Activated CD4-positive, alpha-beta T cell treated with anti-CD3 and anti-CD28 coated beads for 36 hours (primary cell): ENCODE measurements around the gene RPS6KL1. TPM values are rescaled to one million over a fixed set of nuclear protein-coding genes. Genes with fewer than 3 reads are reported as not detected.

Experiments used
- ATAC-seq: fragments of 200-7000 bp; cut with Tn5 transposase; one replicate; pipeline ENCODE4 v1.10.0; 2021; ENCODE audit warnings: mild to moderate bottlenecking, moderate library complexity
- CTCF ChIA-PET: fragments of 350-600 bp; sonication (Branson Sonifier 250); formaldehyde crosslinking; loops from one replicate; lab custom pipeline; 2021; ENCODE audit warnings: antibody characterized with exemption; lab: Charles Lee
- POLR2A ChIA-PET: fragments of 350-600 bp; sonication (Branson Sonifier 250); formaldehyde crosslinking; loops from one replicate; lab custom pipeline; 2021; ENCODE audit warnings: antibody characterized with exemption, inconsistent platforms; lab: Charles Lee
- DNase-seq: peaks from one replicate; pipeline ENCODE4 v3.0.0-alpha.2; 2020
- H3K27ac Mint-ChIP-seq: one replicate; pipeline ENCODE4 v1.8.0; 2021; ENCODE audit warnings: mixed read lengths
- H3K27me3 Mint-ChIP-seq: one replicate; pipeline ENCODE4 v1.8.0; 2021; ENCODE audit warnings: mixed read lengths
- H3K36me3 Mint-ChIP-seq: one replicate; pipeline ENCODE4 v1.8.0; 2021; ENCODE audit warnings: low read depth, mixed read lengths
- H3K4me1 Mint-ChIP-seq: one replicate; pipeline ENCODE4 v1.8.0; 2021; ENCODE audit warnings: mixed read lengths
- H3K4me3 Mint-ChIP-seq: one replicate; pipeline ENCODE4 v1.8.0; 2021; ENCODE audit warnings: mild to moderate bottlenecking, moderate library complexity, mixed read lengths
- H3K9me3 Mint-ChIP-seq: one replicate; pipeline ENCODE4 v1.8.0; 2021; ENCODE audit warnings: low read depth, mixed read lengths
- intact Hi-C, 2 experiments: fragments of 100-400 bp; cut with DNase I in 1 of 2; cut with micrococcal nuclease in 1 of 2; formaldehyde crosslinking; loops; one replicate each; pipeline versions ENCODE4 v1.14.2 to v1.15.1; 2022 to 2024; cut with DNase I, micrococcal nuclease
- total RNA-seq, 2 experiments: library from RNA; stranded (reverse); gene quantifications; one replicate each; pipeline ENCODE4 v1.2.3, GENCODE V29; 2021

Gene RPS6KL1
- total RNA-seq, 2 experiments from 2014 or later, result 5.6 to 6.0 TPM

DNA sequence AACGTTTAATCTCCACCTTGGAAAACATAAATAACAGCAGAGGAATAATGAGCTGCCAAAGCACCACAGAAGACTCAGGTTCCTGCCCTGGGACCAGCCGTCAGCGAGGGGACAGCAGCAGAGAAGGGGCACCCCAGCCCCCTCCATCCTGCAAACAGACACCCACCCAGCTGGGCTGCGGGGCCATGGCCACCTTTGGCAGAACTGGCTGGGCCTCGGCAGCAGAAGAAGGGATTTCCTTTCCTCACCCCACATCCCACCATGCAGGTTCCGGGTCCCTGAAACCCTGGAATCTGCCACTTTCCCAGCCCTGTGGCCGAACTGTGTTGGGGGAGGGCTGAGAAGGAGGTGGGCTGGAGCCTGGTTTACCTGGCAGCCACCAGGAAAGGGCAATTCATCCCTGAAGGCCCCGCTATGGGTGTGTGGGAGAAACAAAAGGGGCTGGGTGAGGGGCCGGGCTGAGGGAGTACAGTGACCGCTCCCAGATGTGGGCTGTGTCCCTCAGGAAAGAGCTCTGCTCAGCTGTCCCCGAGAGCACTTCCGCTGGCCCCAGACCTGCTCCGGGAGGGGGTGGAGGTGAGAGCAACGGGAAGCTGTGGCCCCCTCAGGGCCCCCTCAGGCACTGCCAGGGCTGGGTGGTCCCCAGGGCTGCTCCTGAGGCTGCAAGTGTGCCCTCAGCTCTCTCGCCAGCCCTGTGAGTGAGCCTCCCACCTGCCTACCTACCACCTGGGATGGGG is 28.6 kb upstream of the RPS6KL1 start:
- ChIA-PET POLR2A (interaction anchor here (0.7 kb wide), 1 partner anchor 68 kb away, joined by 3 read pairs; no protein-coding TSS in a partner anchor), CTCF (interaction anchor here (0.5 to 1.9 kb wide), 3 partner anchors 13 to 149 kb away, joined by 3 to 6 read pairs (median 3); no protein-coding TSS in a partner anchor)
- H3K9me3 Mint-ChIP-seq, result no peaks in the 10 kb centered on the region
- H3K4me1 Mint-ChIP-seq, result peaks cover 1% of the 10 kb centered on the region
- H3K4me3 Mint-ChIP-seq, result no peak overlapping the region
- ATAC-seq (no peak), DNase-seq (no peak)
- intact Hi-C loops, result no loop called here
- peaks cover 5% of the 10 kb centered on the region for H3K27me3 Mint-ChIP-seq
- no peak overlapping the region for H3K27ac Mint-ChIP-seq
- H3K36me3 Mint-ChIP-seq, result no peaks in the 10 kb centered on the region

DNA sequence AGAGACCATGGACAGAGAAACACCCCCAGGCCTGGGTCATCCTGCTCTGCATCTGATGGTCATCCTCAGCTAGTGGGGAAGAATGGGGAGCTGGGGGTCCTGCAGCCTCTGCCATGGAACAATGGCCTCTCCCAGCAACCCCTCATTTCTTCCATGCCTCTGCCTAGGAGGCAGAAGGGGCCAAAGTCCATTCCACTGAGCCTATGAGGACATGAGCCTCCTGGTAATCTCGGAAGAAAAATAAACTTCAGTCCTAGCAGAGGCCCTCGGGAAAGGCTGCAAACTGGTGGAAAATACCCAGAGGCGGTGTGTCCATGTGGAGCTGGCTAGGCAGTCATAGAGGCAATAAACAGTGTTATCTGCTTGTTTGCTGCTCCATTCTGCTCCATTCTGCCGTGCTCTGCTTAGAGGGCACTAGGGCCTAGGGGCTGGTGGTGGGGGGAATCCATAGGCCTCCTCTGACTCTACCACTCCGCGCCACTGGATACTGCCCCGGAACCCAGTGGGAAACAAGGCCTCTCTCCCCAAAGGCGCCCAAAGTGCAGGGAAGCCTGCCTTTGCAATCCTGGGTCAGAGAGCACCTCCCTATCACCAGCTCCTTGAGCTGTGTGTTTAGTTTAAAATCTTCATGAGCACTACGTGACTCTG is 27.9 kb upstream of the RPS6KL1 start:
- POLR2A ChIA-PET, result no interaction called here
- peaks cover 6% of the 10 kb centered on the region for H3K4me1 Mint-ChIP-seq
- CTCF ChIA-PET, result interaction anchor here (0.5 to 0.9 kb wide), 2 partner anchors 90 to 149 kb away, joined by 3 read pairs; no protein-coding TSS in a partner anchor
- no peaks in the 10 kb centered on the region for H3K9me3 Mint-ChIP-seq
- peaks cover 2% of the 10 kb centered on the region for H3K27me3 Mint-ChIP-seq
- ATAC-seq (no peak), DNase-seq (no peak)
- H3K27ac Mint-ChIP-seq, result no peak overlapping the region
- intact Hi-C loops, result no loop called here
- no peaks in the 10 kb centered on the region for H3K36me3 Mint-ChIP-seq
- no peak overlapping the region for H3K4me3 Mint-ChIP-seq

DNA sequence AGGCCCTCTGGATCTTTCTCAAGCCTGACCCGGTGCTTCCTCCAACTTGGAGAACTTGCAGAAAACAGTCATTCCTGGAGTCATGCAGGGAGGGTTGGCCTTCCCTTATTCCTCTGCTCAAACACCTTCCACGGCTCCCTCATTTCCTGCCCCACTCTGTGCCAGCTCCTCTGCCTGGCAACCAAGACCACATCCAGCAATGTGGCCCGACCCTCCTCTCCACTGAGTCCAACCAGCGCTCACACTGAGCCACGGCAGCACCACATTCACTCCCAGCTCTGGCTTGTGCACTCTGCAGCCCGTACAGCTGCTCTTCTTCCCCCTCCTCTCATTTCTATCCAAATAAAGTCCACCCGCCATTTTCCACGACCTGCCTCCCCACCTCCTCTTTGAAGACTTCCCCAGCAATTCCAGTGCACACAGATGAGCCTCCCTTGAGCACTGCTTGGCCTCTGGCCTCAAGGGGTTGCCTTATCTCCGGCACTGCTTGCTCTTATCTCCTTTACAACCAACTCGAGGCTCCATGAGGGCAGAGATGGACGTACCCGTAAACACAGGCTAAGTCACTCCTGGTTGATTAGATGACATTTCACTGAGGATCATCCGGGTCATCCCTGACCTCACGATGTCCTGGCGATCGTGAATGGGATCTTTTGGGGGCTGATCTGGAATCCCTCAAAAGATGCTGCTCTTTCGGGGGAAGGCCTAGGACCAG is 27.0 kb upstream of the RPS6KL1 start:
- H3K27ac Mint-ChIP-seq, result no peak overlapping the region
- no peak overlapping the region for H3K4me3 Mint-ChIP-seq
- CTCF ChIA-PET, result interaction anchor here (1.0 to 1.5 kb wide), 4 partner anchors 20 to 154 kb away, joined by 3 to 4 read pairs (median 3); no protein-coding TSS in a partner anchor
- POLR2A ChIA-PET, result no interaction called here
- peaks cover 6% of the 10 kb centered on the region for H3K4me1 Mint-ChIP-seq
- H3K36me3 Mint-ChIP-seq, result no peaks in the 10 kb centered on the region
- peaks cover 2% of the 10 kb centered on the region for H3K27me3 Mint-ChIP-seq
- DNase-seq, result no peak
- no peaks in the 10 kb centered on the region for H3K9me3 Mint-ChIP-seq
- intact Hi-C loops, result loop anchor here in 1 of 2 experiments (5.0 to 10.0 kb wide), 2 partner anchors 52 to 345 kb away; partner anchors contain the start of gene EIF2B2
- ATAC-seq, result no peak

DNA sequence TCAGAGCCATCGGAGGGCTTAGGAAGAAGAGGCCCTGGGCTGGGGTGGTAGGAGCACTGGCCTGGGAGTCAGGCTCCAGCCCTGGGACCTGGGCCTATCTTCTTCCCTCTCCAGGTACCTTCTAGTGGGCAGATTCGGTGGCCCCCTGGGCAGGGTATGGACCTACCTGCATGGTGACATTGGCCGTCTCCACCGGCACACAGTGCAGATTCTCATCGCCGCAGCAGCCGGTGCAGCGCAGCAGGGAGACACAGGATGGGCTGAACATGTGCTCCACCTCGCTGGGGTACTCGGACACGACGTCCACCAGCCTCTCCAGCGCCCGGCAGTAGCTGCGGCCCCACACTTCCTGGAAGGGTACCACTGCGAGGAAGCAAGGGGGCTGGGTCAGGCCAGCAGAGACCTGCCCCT is 26.1 kb upstream of the RPS6KL1 start:
- Mint-ChIP-seq H3K27me3 (peaks cover 2% of the 10 kb centered on the region), H3K4me1 (peaks cover 6% of the 10 kb centered on the region), H3K36me3 (no peaks in the 10 kb centered on the region), H3K9me3 (no peaks in the 10 kb centered on the region), H3K4me3 (no peak overlapping the region), H3K27ac (no peak overlapping the region)
- intact Hi-C loops, result loop anchor here in 1 of 2 experiments (5.0 to 10.0 kb wide), 2 partner anchors 53 to 346 kb away; partner anchors contain the start of gene EIF2B2
- ATAC-seq (no peak), DNase-seq (no peak)
- POLR2A ChIA-PET, result no interaction called here
- CTCF ChIA-PET, result interaction anchor here (0.6 to 1.5 kb wide), 5 partner anchors 20 to 256 kb away, joined by 3 to 5 read pairs (median 3); no protein-coding TSS in a partner anchor

DNA sequence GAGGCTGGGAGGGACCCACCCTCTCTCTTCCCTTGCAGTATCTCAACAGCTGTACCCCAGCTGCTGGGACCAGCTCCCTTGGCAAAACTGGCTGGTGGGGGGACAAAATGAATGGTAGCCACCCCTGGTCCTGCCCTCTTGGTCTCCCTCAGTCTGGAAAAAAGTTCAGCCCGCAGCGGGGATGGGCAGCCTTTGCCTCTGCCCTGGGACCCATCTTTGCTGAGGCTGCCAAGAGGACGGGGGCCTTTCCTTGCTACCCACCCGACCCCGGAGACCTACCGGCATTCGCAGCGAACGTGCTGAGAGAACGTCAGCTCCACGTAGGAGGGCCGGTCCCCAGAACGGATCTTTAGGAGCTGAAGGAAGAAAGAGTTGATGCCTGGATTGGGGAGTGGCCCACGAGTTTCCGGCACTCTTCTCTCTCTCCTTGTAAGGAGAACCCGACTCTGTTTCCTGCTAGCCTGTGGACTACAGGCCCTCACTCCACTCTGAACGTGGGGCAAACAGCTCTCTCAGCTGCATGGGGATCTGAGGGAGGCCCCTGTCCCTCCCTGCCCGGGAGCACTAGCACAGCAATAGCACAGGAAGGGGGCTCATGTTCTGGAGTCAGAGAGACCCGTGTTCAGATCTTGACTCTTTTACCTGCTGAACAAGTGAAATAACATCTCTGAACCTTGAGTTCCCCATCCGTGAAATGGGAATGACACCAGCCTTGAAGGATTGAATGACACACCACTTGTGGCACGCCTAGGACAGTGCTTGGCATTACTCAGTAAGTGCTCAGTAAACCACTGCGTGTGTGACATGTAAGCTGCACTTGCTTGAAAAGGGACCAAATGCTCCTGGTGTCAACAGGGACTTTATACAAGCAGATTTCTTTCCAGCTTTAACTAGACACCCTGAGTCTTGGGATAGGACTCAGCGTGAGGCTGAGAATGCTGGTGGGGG is 25.4 kb upstream of the RPS6KL1 start:
- Mint-ChIP-seq H3K36me3 (no peaks in the 10 kb centered on the region), H3K27ac (no peak overlapping the region), H3K4me3 (no peak overlapping the region), H3K27me3 (peaks cover 1% of the 10 kb centered on the region), H3K4me1 (peaks cover 6% of the 10 kb centered on the region), H3K9me3 (no peaks in the 10 kb centered on the region)
- ChIA-PET POLR2A (no interaction called here), CTCF (interaction anchor here (0.6 to 5.2 kb wide), 13 partner anchors 9 to 257 kb away, joined by 3 to 39 read pairs (median 3); partner anchors contain the start of gene ACYP1)
- intact Hi-C loops, result loop anchor here in 1 of 2 experiments (5.0 to 10.0 kb wide), 2 partner anchors 54 to 346 kb away; partner anchors contain the start of gene EIF2B2
- no peak for ATAC-seq
- DNase-seq, result no peak

DNA sequence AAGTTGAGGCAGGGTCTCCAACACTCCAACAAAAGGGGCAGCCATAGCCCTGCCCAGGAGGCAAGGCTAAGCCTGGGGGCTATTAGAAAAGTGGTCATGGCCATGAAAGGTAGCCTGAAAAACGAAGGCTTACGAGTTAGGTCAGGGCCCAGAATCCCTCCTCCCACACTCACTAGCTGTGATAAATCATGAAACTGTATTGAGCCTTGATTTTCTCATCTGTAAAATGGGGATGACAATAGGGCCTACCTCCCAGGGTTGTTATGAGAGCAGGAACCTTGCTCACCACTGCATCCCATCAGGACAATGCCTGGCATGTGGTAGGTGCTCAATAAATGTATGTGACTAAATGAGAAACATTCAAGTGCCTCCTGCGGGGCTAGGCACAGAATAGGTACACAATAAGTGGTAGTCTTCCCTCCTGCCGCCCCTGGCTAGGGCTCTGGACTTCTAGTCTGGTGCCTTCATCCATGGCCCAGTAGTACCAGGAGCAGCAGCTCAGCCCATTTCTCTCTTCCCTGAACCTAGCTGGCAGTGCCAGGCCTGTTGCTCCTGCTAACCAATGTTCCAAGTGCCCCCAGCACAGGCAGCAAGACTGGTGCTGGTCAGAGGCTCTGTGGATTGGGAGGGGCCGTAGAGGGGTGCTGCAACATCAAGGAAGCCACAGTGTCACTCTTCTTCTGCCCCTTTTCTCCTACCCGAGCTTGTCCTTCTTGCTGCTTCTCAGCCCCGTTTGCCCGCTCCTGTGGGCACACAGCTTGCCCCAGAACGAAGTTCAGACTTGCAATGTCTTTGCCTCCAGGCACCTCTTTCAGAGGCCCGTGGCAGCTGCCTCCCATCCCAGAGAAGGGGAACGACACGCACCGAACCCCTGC is 24.5 kb upstream of the RPS6KL1 start:
- Mint-ChIP-seq H3K4me1 (peaks cover 12% of the 10 kb centered on the region), H3K27ac (no peak overlapping the region), H3K36me3 (no peaks in the 10 kb centered on the region), H3K27me3 (no peaks in the 10 kb centered on the region), H3K4me3 (no peak overlapping the region), H3K9me3 (no peaks in the 10 kb centered on the region)
- POLR2A ChIA-PET, result interaction anchor here (0.5 to 0.8 kb wide), 2 partner anchors 8 to 87 kb away, joined by 3 to 4 read pairs; partner anchors contain the start of gene PGF
- intact Hi-C loops, result loop anchor here (2.0 to 10.0 kb wide), 4 partner anchors 55 to 347 kb away; partner anchors contain the start of gene EIF2B2 (in 2 of the 2)
- no peak for DNase-seq
- no peak for ATAC-seq
- CTCF ChIA-PET, result interaction anchor here (0.6 to 5.2 kb wide), 14 partner anchors 10 to 1219 kb away, joined by 3 to 39 read pairs (median 3); partner anchors contain the start of gene ACYP1

DNA sequence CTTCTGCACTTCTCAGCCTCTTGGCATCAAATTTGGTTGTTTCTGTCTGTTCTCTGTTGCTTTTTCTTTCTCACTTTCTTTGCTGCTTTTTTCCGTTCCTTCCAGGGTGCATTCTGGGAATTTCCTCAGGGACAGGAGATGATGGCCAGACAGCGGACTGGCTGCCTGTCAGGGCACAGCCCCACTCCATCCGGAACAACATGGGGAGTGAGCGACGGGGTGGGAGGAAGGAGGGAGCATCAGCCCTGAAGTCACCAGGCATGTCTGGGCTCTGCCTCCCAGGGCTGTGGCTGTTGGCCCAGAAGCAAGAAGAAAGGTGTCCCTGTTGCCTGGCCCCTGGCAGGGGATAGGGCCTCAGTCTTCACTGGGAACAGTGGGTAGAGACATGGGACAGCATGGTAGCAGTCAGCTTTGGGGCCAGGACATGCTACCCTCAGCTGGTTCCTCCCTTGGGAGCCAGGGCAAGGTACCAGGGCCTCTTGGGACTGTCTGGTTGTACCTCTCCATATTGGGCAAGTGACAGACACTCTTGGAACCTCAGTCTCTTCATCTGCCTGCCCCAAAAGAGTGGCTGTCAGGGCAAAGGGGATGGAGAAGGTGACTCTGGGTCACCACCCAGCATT is 23.7 kb upstream of the RPS6KL1 start:
- Mint-ChIP-seq H3K27ac (no peak overlapping the region), H3K4me3 (no peak overlapping the region), H3K27me3 (no peaks in the 10 kb centered on the region), H3K9me3 (no peaks in the 10 kb centered on the region), H3K4me1 (peaks cover 21% of the 10 kb centered on the region), H3K36me3 (no peaks in the 10 kb centered on the region)
- intact Hi-C loops, result loop anchor here (1.0 to 10.0 kb wide), 8 partner anchors 9 to 357 kb away; partner anchors contain the start of genes EIF2B2 (in 2 of the 2) and PGF (in 1 of the 2)
- no peak for DNase-seq
- ChIA-PET POLR2A (interaction anchor here (0.5 to 0.8 kb wide), 2 partner anchors 9 to 87 kb away, joined by 3 to 4 read pairs; partner anchors contain the start of gene PGF), CTCF (interaction anchor here (0.5 to 5.2 kb wide), 19 partner anchors 12 to 1218 kb away, joined by 3 to 39 read pairs (median 4); partner anchors contain the start of genes ACYP1, RPS6KL1 and ZC2HC1C)
- no peak for ATAC-seq

DNA sequence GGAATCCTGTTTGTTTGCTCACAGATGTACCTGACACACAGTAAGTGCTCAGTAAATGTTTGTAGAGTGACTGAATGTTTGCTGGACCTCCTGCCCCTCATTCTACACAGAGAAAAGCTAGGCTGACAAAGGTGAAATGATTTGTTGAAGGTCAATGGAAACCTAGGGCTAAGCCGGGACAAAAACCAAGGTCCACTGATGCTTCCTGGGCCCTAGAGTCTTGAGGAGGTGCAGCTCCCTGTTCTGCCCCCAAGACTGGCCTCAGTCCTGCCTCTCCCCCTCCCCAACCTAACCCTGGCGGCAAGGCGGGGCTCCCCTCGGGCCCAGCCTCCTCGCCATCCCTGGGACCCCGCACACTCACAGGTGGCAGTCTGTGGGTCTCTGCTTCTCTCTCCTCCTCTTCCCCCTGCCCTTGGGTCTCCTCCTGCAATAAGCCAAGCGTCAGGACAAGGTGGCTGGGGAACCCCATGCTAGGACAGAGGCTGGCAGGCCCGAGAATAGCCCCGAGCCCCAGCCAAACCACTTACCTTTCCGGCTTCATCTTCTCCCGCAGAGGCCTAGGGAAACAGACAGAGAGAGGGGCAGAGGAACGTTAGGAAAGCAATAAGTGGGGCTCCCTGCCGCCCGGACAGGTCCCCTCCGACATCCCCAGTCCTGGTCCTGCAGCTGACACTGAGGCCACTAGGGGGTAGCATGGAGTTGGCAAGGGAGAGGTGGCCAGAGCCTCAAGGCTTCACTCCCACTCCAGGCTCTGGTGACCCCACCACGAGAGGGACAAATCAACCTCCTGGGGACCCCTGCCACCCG is 23.0 kb upstream of the RPS6KL1 start:
- intact Hi-C loops, result loop anchor here (1.0 to 10.0 kb wide), 8 partner anchors 9 to 357 kb away; partner anchors contain the start of genes EIF2B2 (in 2 of the 2) and PGF (in 1 of the 2)

More for the DNA sequence above, 23.0 kb upstream of the RPS6KL1 start:
- CTCF ChIA-PET, result interaction anchor here (0.5 to 5.2 kb wide), 33 partner anchors 8 to 376 kb away, joined by 3 to 39 read pairs (median 3); partner anchors contain the start of genes PGF, RPS6KL1 and ZC2HC1C
- H3K4me1 Mint-ChIP-seq, result peaks cover 28% of the 10 kb centered on the region
- ATAC-seq (peak; percentile 69), DNase-seq (peak; percentile 87)
- POLR2A ChIA-PET, result interaction anchor here (0.8 kb wide), 1 partner anchor 9 kb away, joined by 3 read pairs; the partner anchor contains the start of gene PGF
- no peaks in the 10 kb centered on the region for H3K36me3 Mint-ChIP-seq
- H3K4me3 Mint-ChIP-seq, result no peak overlapping the region
- no peaks in the 10 kb centered on the region for H3K9me3 Mint-ChIP-seq
- H3K27me3 Mint-ChIP-seq, result no peaks in the 10 kb centered on the region
- no peak overlapping the region for H3K27ac Mint-ChIP-seq
